Choroid plexus epithelial cell (primary cell): Measurements from ENCODE around the gene MCRIP1.

Source experiments
- DNase-seq: peaks from one replicate; pipeline ENCODE4 v3.0.0-alpha.2; 2010; ENCODE audit warnings: low read depth
- H3K4me3 ChIP-seq: 2 replicates; pipeline ENCODE4 v1.5.1; 2011; ENCODE audit warnings: low read depth, mild to moderate bottlenecking, control low read depth, low read length, moderate library complexity
- CTCF ChIP-seq: conservative IDR thresholded peaks from 2 replicates; pipeline ENCODE4 v1.5.1; 2011; ENCODE audit warnings: low read depth, mild to moderate bottlenecking, control low read depth, inconsistent platforms, low read length, moderate library complexity

MCRIP1 gene

GRCh38 chr17:81810476-81810875 is 22.6 kb downstream of the MCRIP1 start:
- no peak overlapping the region for H3K4me3 ChIP-seq
- no peak for DNase-seq
- no peak for TF ChIP-seq CTCF

- no peak for DNase-seq
- H3K4me3 ChIP-seq, result no peak overlapping the region
- no peak for TF ChIP-seq CTCF
Measured at GRCh38 chr17:81809556-81809998, 23.5 kb downstream of the MCRIP1 start.

GRCh38 chr17:81808778-81809555 is 24.1 kb downstream of the MCRIP1 start:
- no peak for DNase-seq
- no peak overlapping the region for H3K4me3 ChIP-seq
- TF ChIP-seq CTCF, result no peak

GRCh38 chr17:81807839-81808238 is 25.3 kb downstream of the MCRIP1 start:
- no peak for TF ChIP-seq CTCF
- H3K4me3 ChIP-seq, result no peak overlapping the region
- DNase-seq, result no peak

GRCh38 chr17:81807210-81807719 is 25.8 kb downstream of the MCRIP1 start:
- DNase-seq, result no peak
- H3K4me3 ChIP-seq, result no peak overlapping the region
- TF ChIP-seq CTCF, result no peak

GRCh38 chr17:81806461-81807209 is 26.5 kb downstream of the MCRIP1 start:
- H3K4me3 ChIP-seq, result no peak overlapping the region
- DNase-seq, result no peak
- no peak for TF ChIP-seq CTCF
